ENCODE results near the gene STK36.

STK36 gene

GRCh38 chr2:218635719-218636118 is 36.2 kb upstream of the STK36 start:
- no peak overlapping the region for H3K27ac ChIP-seq
- no peak for TF ChIP-seq ZFX (IDR thresholded peaks at IDR 0.05)

- H3K27ac ChIP-seq, result no peak overlapping the region
- TF ChIP-seq CTCF (conservative IDR thresholded peaks at IDR 0.05), result no peak
- TF ChIP-seq ZFX (IDR thresholded peaks at IDR 0.05), result no peak
Observed at GRCh38 chr2:218638372-218638771, 33.5 kb upstream of the STK36 start.

GRCh38 chr2:218642121-218642656 is 29.7 kb upstream of the STK36 start:
- no peak for TF ChIP-seq ZFX (IDR thresholded peaks at IDR 0.05)
- TF ChIP-seq CTCF (conservative IDR thresholded peaks at IDR 0.05), result no peak
- no peak overlapping the region for H3K27ac ChIP-seq

- TF ChIP-seq CTCF (conservative IDR thresholded peaks at IDR 0.05) (no peak), ZFX (IDR thresholded peaks at IDR 0.05) (no peak)
- H3K27ac ChIP-seq, result no peak overlapping the region
Observed at GRCh38 chr2:218642786-218643185, 29.1 kb upstream of the STK36 start.

- H3K27ac ChIP-seq, result no peak overlapping the region
- TF ChIP-seq ZFX (IDR thresholded peaks at IDR 0.05) (no peak), CTCF (conservative IDR thresholded peaks at IDR 0.05) (no peak)
Observed at GRCh38 chr2:218643751-218644310, 28.1 kb upstream of the STK36 start.

- no peak overlapping the region for H3K27ac ChIP-seq
- no peak for TF ChIP-seq CTCF (conservative IDR thresholded peaks at IDR 0.05)
- TF ChIP-seq ZFX (IDR thresholded peaks at IDR 0.05), result no peak
Observed at GRCh38 chr2:218644721-218645120, 27.2 kb upstream of the STK36 start.

GRCh38 chr2:218645126-218645525 is 26.8 kb upstream of the STK36 start:
- TF ChIP-seq ZFX (IDR thresholded peaks at IDR 0.05) (no peak), CTCF (conservative IDR thresholded peaks at IDR 0.05) (no peak)
- no peak overlapping the region for H3K27ac ChIP-seq
